Tibial nerve (tissue), 4 donors: ENCODE data around the gene NPY4R. TPM values are rescaled to one million over a fixed set of nuclear protein-coding genes. Genes with fewer than 3 reads are reported as not detected.
"Not testable (repeated sequence)": the region's sequence is repeated elsewhere in the genome, so short reads cannot be mapped to it uniquely, and the experiment has no call there.

ENCODE experiments used
- DNase-seq, 2 donors: peaks; one replicate each; pipeline ENCODE4 v3.0.0-alpha.2; 2019; ENCODE audit warnings: low spot score in 2 of 2
- H3K27ac ChIP-seq, 4 donors: fragments of 200-600 bp; sonication (generic) in 3 of 4; one replicate each; pipeline ENCODE4 v1.5.1; 2017 to 2019; ENCODE audit warnings: mild to moderate bottlenecking in 1 of 4
- H3K27me3 ChIP-seq, 2 donors: fragments of 200-600 bp; sonication (generic) in 1 of 2; one replicate each; pipeline versions ENCODE4 v1.5.1 to v1.6.0; 2017 to 2019
- H3K36me3 ChIP-seq, 3 donors: fragments of 200-600 bp; sonication (generic); one replicate each; pipeline ENCODE4 v1.5.1; 2018 to 2019
- H3K4me1 ChIP-seq, 4 donors: fragments of 200-600 bp; sonication (generic) in 3 of 4; one replicate each; pipeline ENCODE4 v1.5.1; 2017 to 2019
- H3K4me3 ChIP-seq, 4 donors: fragments of 200-600 bp; sonication (generic) in 3 of 4; one replicate each; pipeline ENCODE4 v1.5.1; 2017 to 2019; ENCODE audit warnings: mild to moderate bottlenecking in 1 of 4, moderate library complexity in 1 of 4
- H3K9me3 ChIP-seq, 4 donors: fragments of 200-600 bp; sonication (generic) in 3 of 4; one replicate each; pipeline ENCODE4 v1.5.1; 2017 to 2019
- WGBS, 2 donors: methylation state at CpG; one replicate each; pipeline ENCODE4 v1.1.5; 2018; 5-methylcytosine and 5-hydroxymethylcytosine counted together
- total RNA-seq, 4 donors: library from RNA; depleted of rRNA; stranded (reverse); fragments of >200 nt; gene quantifications; one replicate each; pipeline ENCODE4 v1.1.0, GENCODE V29; 2016

The NPY4R gene
- total RNA-seq, 4 donors from 2014 or later, result 0.63 TPM; not detected in 3

DNA sequence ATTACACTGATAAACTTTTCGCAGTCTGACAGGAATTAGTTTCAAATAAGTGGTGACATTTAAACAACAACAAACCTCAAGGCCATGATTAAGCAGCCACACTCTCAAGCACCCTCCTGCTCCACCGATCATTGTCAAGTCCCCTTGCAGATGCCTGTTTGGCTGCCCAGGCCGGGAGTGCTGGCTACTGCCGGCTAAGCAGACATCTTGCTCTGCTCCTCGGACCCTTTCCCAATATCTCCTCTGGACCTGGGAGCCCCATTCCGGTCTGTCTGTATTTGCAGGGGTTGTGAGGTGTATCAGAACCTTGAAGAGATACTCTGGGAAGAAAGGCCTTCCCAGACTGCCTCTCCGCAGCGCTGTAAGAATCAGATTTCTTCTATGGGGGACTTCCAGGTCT is 14.9 kb downstream of the NPY4R start:
- not testable (repeated sequence) for DNase-seq, H3K4me3 ChIP-seq, H3K9me3 ChIP-seq, H3K36me3 ChIP-seq, H3K27me3 ChIP-seq, H3K4me1 ChIP-seq, H3K27ac ChIP-seq
- WGBS, 2 donors, result 60 to 86% methylated on average over 7 of the region's 8 CpGs

DNA sequence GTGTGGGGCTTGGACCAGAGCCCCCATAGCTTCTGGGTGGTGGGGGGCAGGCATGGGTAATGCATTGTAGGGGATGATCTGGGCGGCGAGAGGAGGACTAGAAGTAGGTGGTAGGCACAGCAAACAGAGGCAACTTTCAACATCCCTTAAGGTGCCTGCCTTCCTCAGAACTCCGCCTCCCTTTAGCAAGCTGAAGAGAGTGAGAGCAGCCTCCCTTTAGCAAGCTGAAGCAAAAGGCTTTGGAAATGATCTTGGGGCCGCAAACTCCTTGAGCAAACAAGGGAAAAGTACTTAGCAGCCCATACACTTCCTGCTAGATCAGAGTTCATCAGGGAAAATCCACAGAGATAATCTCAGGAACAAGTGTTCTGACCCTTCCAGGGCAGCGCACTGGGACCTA is 18.3 kb downstream of the NPY4R start:
- 89 to 90% methylated on average over 2 to 3 of the region's 5 CpGs for WGBS, 2 donors

DNA sequence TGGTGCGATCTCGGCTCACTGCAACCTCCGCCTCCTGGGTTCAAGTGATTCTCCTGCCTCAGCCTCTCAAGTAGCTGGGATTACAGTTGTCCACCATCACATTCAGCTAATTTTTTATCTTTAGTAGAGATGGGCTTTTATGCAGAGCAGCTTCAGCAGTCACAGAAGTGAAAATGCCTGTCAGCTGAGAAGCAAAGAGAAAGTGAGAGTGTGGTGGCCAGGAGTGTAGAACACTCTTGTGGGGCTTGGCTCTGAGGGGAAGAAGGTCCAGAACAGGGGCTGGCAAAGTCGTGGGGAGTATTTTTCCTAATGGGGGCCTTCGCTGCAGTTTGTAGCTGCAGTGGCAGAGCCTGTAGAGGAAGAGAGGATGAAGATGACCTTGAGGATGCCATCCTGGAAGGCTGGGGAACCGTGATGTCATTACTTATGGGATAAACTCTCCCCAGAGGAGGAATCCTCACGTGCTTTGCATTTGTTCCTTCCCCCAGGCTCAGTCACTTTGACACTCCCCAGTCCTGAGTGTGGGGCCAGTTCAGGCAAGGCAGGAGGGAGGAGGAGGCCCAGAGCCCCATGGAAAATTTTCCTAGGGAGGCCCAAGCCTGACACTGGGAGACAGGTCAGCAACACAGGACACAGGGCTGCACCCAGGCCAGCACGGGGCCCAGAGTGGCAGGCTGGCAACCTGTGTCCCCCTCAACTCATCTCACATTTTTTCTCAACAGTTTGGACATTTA is 20.2 kb downstream of the NPY4R start:
- not testable (repeated sequence) for H3K27ac ChIP-seq, H3K27me3 ChIP-seq, H3K4me3 ChIP-seq, DNase-seq, H3K36me3 ChIP-seq, H3K9me3 ChIP-seq, H3K4me1 ChIP-seq
- WGBS, 2 donors, result 100% methylated on average over 3 of the region's 8 CpGs

More for the DNA sequence above, 18.3 kb downstream of the NPY4R start:
- H3K4me1 ChIP-seq, DNase-seq, H3K27me3 ChIP-seq, H3K4me3 ChIP-seq, H3K27ac ChIP-seq, H3K9me3 ChIP-seq, H3K36me3 ChIP-seq: not testable (repeated sequence)

DNA sequence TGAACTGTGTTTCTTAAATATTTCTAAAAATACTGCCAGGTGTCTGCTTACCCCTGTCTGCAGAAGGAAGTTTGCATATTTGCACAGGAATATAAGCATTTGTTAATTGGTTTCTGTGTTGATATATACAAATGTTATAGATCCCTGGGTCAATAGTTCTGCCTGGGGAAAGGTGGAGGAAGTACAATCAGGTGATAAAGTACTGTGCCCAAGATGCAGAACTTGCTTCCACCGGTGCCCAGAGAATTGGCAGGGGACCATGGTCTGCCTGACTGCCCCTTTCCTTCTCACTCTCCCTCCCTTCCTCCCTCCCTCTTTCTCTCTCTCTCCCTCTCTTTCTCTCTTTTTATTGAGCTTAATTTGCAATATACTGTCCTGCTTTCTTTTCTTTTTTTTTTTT is 22.3 kb downstream of the NPY4R start:
- not testable (repeated sequence) for H3K27ac ChIP-seq, H3K36me3 ChIP-seq, H3K4me3 ChIP-seq, DNase-seq, H3K9me3 ChIP-seq, H3K27me3 ChIP-seq, H3K4me1 ChIP-seq
- WGBS, 2 donors, result 14 to 43% methylated on average over 1 of the region's 1 CpG

DNA sequence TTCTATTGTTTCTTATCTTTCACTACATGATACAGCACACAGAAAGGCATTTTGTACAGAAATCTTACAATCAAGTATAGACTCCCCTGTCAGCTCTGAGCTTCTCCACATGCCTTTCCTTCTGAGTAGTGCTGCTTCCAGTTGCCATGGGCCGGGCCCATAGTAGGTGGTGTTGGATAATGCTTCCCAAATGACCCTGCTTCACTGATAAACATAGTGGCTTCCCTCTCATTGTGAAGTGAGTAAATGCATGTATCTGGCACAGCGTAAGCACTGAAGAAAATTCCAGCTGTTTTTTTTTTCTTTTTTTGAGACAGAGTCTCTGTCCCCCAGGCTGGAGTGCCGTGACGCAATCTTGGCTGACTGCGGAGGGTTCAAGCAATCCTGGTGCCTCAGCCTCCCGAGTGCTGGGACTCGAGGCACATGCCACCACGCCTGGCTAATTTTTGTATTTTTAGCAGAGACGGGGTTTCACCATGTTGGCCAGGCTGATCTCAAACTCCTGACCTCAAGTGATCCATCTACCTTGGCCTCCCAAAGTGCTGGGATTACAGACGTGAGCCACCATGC is 23.0 kb downstream of the NPY4R start:
- H3K9me3 ChIP-seq, H3K4me3 ChIP-seq, H3K4me1 ChIP-seq, H3K36me3 ChIP-seq, H3K27ac ChIP-seq, H3K27me3 ChIP-seq, DNase-seq: not testable (repeated sequence)
- 74 to 76% methylated on average over 10 of the region's 10 CpGs for WGBS, 2 donors

DNA sequence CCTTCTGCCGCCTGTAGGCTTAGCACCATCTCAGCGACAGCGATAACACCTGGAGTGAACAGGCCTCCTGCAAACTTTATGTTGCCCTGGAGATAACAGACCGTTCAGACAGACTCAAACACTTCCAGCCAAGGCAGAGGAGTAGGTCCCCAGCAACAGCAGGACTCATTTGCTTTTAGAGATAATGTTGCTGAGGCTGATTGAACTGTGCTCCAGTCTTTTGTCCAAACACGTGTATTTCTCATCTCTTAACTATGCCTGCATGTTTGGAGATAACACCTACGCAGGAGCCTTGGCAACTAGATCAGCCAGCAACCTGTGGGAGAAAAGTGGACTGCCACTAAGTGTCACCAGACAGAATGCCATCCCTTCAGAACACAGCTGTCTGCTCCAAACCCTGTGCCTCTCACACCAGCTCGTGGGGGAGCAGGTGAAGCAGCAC is 23.9 kb downstream of the NPY4R start:
- H3K4me1 ChIP-seq, H3K4me3 ChIP-seq, DNase-seq, H3K27me3 ChIP-seq, H3K9me3 ChIP-seq, H3K27ac ChIP-seq, H3K36me3 ChIP-seq: not testable (repeated sequence)
- 57 to 70% methylated on average over 3 to 4 of the region's 7 CpGs for WGBS, 2 donors

DNA sequence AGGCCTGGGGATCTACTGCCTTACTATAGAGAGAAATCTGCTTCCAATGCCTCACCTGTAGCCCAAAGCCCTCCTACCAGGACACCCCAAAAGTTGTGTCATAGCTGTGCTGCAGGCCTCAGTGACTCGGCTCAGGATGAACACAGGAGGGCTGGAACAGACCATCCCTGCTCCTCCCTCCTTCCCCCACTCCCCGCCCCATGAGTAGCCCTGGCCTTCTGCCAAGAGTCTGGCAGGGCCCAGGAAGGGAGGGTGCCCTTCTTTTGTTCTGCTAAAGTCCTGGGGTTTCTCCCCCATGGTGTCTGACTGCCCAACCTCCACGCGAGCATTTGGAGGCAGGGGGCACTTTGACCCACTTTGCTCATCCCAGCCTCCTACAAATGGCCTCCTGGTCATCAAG is 24.8 kb downstream of the NPY4R start:
- not testable (repeated sequence) for H3K36me3 ChIP-seq, DNase-seq, H3K27me3 ChIP-seq, H3K4me3 ChIP-seq, H3K9me3 ChIP-seq, H3K27ac ChIP-seq, H3K4me1 ChIP-seq
- WGBS, 2 donors, result no CpG with 5 or more reads among the region's 4 CpGs

DNA sequence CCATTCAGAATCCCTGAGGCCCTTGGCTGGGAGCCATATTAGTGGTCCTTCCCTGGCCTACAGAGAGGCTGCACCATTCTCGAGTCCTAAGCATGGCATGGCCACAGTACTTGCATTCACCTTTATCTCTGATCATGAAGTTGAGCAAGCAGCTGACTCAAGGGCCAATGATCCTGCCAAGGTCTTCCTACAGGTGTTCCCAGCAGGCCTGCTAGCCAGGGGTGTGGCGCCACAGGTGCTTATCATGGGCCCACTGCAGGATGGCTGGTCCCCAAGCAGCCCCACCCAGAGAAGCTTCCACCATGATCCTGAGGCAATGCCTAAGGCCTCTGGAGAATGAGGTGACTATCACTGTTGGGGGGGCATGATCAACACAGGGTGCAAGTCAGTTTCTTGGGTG is 42.2 kb downstream of the NPY4R start:
- not testable (repeated sequence) for DNase-seq, H3K4me3 ChIP-seq, H3K36me3 ChIP-seq, H3K9me3 ChIP-seq, H3K27ac ChIP-seq, H3K4me1 ChIP-seq, H3K27me3 ChIP-seq
- no CpG with 5 or more reads among the region's 2 CpGs for WGBS, 2 donors

DNA sequence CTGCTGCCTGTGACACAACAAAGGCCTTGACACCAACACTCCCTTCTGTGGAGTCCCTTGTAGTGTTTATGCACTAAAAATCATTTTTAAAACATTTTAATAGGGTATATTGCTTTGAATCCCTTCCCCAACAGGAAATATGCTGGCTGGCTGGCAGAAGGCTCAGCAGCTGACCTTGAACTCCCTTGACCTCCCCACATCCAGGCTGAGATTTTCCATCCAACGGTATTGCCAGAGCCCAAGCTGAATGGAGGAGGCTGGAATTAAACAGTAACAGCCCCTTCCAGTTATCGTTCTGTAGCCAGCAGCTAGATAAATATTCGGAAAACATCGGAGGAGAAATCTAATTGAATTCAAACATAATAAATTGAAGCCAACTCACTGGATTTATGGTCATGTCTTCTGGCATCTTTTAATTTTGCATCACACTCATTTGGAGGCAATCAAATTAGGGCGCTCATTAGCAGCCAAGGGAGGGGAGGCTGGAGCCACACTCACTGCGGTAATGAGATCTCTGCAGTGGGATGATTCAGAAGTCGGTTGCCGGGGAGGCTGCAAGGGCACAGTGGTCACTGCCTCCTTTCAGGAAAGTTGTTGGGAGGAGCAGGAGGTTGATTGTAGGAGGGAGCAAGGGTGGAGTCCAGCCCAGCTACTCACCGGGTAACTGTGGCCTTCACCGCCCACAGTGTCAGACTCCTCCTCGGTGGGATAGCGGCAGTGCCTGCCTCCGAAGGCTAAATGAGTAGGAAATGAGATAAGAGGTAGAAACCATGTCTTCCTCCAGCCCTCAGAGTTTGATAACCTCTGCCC is 46.0 kb downstream of the NPY4R start:
- not testable (repeated sequence) for DNase-seq, H3K36me3 ChIP-seq, H3K27ac ChIP-seq, H3K27me3 ChIP-seq, H3K4me3 ChIP-seq, H3K9me3 ChIP-seq, H3K4me1 ChIP-seq
- 31 to 34% methylated on average over 4 of the region's 13 CpGs for WGBS, 2 donors

DNA sequence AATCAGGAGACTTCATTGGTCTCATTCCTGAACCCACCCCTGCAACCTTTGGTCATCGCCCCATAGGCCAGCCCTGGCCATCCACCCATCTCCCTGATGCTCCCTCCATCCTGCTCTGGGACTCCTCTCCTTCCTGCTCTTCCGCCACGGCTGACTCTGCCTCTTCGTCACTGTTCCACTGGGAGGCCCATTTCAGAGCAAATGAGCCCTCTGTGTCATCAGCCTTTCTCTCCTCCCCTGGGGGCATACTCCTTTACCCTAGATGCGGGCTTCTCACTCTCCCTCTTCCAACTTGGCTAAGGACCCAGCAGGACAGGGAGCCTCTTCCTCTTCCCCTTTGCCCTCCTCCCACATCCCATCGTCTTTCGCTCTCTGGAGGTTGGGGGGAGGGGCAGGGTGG is 47.5 kb downstream of the NPY4R start:
- not testable (repeated sequence) for H3K27ac ChIP-seq, H3K4me3 ChIP-seq, H3K4me1 ChIP-seq, DNase-seq, H3K9me3 ChIP-seq, H3K36me3 ChIP-seq, H3K27me3 ChIP-seq
- WGBS, 2 donors, result 71 to 75% methylated on average over 4 to 5 of the region's 7 CpGs

DNA sequence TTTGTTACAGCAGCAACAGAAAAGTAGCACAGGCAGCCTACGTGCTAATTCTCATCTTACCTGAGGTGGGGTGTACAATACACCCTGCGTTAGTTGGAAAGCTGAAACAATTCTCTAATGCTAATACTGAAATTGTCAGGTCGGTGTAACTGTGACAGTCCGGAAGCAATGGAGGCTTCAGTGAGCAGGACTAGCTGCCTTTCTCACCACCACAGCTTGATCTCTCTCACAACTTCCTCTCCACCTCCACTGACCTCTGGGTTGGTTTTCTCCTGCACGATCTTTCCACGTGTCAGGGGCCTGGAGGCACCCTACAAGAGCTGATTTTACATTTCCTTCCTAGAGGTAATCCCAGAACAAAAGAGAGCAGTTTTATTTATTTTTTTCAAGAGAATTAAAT is 50.5 kb downstream of the NPY4R start:
- H3K4me3 ChIP-seq, H3K27ac ChIP-seq, H3K4me1 ChIP-seq, H3K9me3 ChIP-seq, H3K27me3 ChIP-seq, DNase-seq, H3K36me3 ChIP-seq: not testable (repeated sequence)
- WGBS, 2 donors, result 89 to 92% methylated on average over 4 of the region's 6 CpGs

DNA sequence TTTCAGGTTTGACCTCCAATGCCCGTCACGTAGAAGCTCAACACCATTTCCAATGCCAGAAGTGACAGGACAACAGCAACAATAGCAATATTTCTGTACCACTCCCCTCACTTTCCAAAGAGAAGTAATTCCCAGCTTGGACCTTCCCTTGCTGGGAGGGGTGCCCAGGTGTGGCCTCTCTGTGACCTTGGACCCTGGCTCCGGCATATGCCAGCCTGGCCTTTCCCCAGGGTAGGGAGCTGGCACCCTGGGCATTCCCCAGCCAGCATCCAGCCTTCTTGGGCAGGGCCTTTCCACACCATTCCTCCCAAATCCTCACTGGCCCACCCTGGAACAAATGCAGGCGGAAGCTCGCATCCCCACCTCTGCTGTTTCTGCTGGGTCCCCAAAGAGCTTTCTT is 53.1 kb downstream of the NPY4R start:
- not testable (repeated sequence) for H3K4me3 ChIP-seq, H3K36me3 ChIP-seq, H3K27me3 ChIP-seq, DNase-seq, H3K27ac ChIP-seq, H3K4me1 ChIP-seq, H3K9me3 ChIP-seq
- no CpG with 5 or more reads among the region's 5 CpGs for WGBS, 2 donors

DNA sequence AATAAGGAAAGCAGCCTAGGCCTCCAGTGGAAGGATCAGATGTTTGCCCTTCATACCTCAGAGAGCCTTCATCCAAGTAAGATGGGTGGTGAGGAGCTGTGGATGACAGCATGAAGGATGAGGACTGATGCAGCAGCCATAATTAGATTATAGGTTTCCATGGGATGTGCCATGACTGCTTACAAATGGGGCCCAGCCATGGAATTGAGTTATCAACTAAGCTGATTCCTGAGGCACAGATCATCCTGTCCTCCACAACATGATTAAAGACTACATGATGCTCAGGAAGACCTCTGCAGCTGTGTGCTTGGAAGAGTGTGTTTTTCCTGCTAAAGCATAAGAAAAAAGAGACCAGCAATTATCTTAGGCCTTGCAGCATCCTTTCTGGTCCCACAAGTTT is 54.6 kb downstream of the NPY4R start:
- DNase-seq, H3K36me3 ChIP-seq, H3K9me3 ChIP-seq, H3K27me3 ChIP-seq, H3K27ac ChIP-seq, H3K4me3 ChIP-seq, H3K4me1 ChIP-seq: not testable (repeated sequence)
